SK-N-SH (cell line): Measurements from ENCODE around the gene RPS6KA2. TPM values are rescaled to one million over a fixed set of nuclear protein-coding genes. Genes with fewer than 3 reads are reported as not detected.

Experiments
- CTCF ChIA-PET: fragments of 300-600, 350-600 bp; formaldehyde crosslinking; extraction: SDS; loops from one replicate; lab custom pipeline; 2021; lab: Yijun Ruan, JAX
- POLR2A ChIA-PET: fragments of 350-600 bp; sonication (Branson Sonifier 250); formaldehyde crosslinking; extraction: SDS; loops from one replicate; lab custom pipeline; 2020; ENCODE audit warnings: antibody characterized with exemption, inconsistent platforms; lab: Yijun Ruan, JAX
- DNase-seq: peaks from one replicate; pipeline ENCODE4 v3.0.0; 2012
- H2AFZ ChIP-seq: fragments of 200-600 bp; sonication (generic); 2 replicates; pipeline ENCODE4 v1.8.1; 2016; ENCODE audit warnings: antibody characterized with exemption, mild to moderate bottlenecking, low read depth
- H3F3A ChIP-seq: fragments of 200-600 bp; sonication (generic); replicated peaks from 2 replicates; pipeline ENCODE3; 2016; ENCODE audit warnings: antibody characterized with exemption, mild to moderate bottlenecking; ENCODE audit not compliant: insufficient read depth
- H3K27ac ChIP-seq, 2 experiments: fragments of 200-500 bp in 1 of 2; fragments of 200-600 bp in 1 of 2; sonication (Bioruptor generic) in 1 of 2; sonication (generic), shearing (Covaris generic) in 1 of 2; 2 replicates each; pipeline versions ENCODE4 v1.5.1 to v1.6.1; 2014 to 2016; ENCODE audit warnings: low read depth in 2 of 2, inconsistent platforms in 1 of 2, low read length in 1 of 2, mild to moderate bottlenecking in 1 of 2, mixed read lengths in 1 of 2
- H3K27me3 ChIP-seq: fragments of 200-600 bp; sonication (generic), shearing (Covaris generic); 2 replicates; pipeline ENCODE4 v1.6.1; 2016; ENCODE audit warnings: mixed run types; ENCODE audit not compliant: insufficient read depth
- H3K36me3 ChIP-seq, 2 experiments: fragments of 200-500 bp in 1 of 2; fragments of 200-600 bp in 1 of 2; sonication (Bioruptor generic) in 1 of 2; sonication (generic) in 1 of 2; replicated peaks in 1 of 2; 2 replicates each; pipeline versions ENCODE3 to v1.5.1; 2014 to 2016; ENCODE audit warnings: low read length in 1 of 2, mild to moderate bottlenecking in 1 of 2; ENCODE audit not compliant: insufficient read depth in 2 of 2, control insufficient read depth in 1 of 2
- H3K4me1 ChIP-seq, 2 experiments: fragments of 200-500 bp in 1 of 2; fragments of 200-600 bp in 1 of 2; sonication (Bioruptor generic) in 1 of 2; sonication (generic), shearing (Covaris generic) in 1 of 2; 2 replicates each; pipeline versions ENCODE4 v1.5.1 to v1.6.1; 2014 to 2016; ENCODE audit warnings: low read depth in 1 of 2, low read length in 1 of 2, mixed run types in 1 of 2; ENCODE audit not compliant: insufficient read depth in 2 of 2, control insufficient read depth in 1 of 2
- H3K4me2 ChIP-seq: fragments of 200-600 bp; sonication (generic), shearing (Covaris generic); 2 replicates; pipeline ENCODE4 v1.6.1; 2017; ENCODE audit warnings: mixed run types
- H3K4me3 ChIP-seq, 2 experiments: fragments of 200-500 bp in 1 of 2; fragments of 200-600 bp in 1 of 2; sonication (Bioruptor generic) in 1 of 2; sonication (generic), shearing (Covaris generic) in 1 of 2; 2 replicates each; pipeline versions ENCODE4 v1.5.1 to v1.8.1; 2014 to 2016; ENCODE audit warnings: low read depth in 2 of 2, inconsistent platforms in 1 of 2, low read length in 1 of 2, mild to moderate bottlenecking in 1 of 2, mixed read lengths in 1 of 2, moderate library complexity in 1 of 2
- H3K79me2 ChIP-seq: fragments of 200-600 bp; sonication (generic); 2 replicates; pipeline ENCODE4 v1.8.1; 2017; ENCODE audit warnings: mild to moderate bottlenecking; ENCODE audit not compliant: insufficient read depth
- H3K9ac ChIP-seq: fragments of 200-600 bp; sonication (generic); 2 replicates; pipeline ENCODE4 v1.6.1; 2017; ENCODE audit warnings: mixed run types
- H3K9me2 ChIP-seq: fragments of 200-600 bp; sonication (generic); 2 replicates; pipeline ENCODE4 v1.6.1; 2017; ENCODE audit warnings: mixed run types
- H3K9me3 ChIP-seq: fragments of 200-600 bp; sonication (generic); 2 replicates; pipeline ENCODE4 v1.6.1; 2017; ENCODE audit warnings: mixed run types, mild to moderate bottlenecking, moderate library complexity
- H4K20me1 ChIP-seq: fragments of 200-600 bp; sonication (generic); 2 replicates; pipeline ENCODE4 v1.6.1; 2017; ENCODE audit warnings: mild to moderate bottlenecking, mixed run types; ENCODE audit not compliant: insufficient read depth
- CHD2 ChIP-seq: fragments of 150-350 bp; IDR thresholded peaks from 2 replicates; pipeline ENCODE4 v1.6.1; 2018; ENCODE audit warnings: low read length; ENCODE audit not compliant: partially characterized antibody
- ELF1 ChIP-seq: IDR thresholded peaks from 2 replicates; pipeline ENCODE4 v1.4.0; 2012
- FOXJ3 ChIP-seq: sonication (generic); formaldehyde crosslinking; IDR thresholded peaks from 2 replicates; pipeline ENCODE4 v1.5.1; 2020; ENCODE audit warnings: mild to moderate bottlenecking, missing genetic modification reagents
- FOXM1 ChIP-seq: IDR thresholded peaks from 2 replicates; pipeline ENCODE4 v1.4.0; 2012; ENCODE audit warnings: low read depth, mild to moderate bottlenecking
- GABPA ChIP-seq: IDR thresholded peaks from 2 replicates; pipeline ENCODE4 v1.4.0; 2012; ENCODE audit warnings: low read depth, mild to moderate bottlenecking
- GATA2 ChIP-seq: sonication (generic); formaldehyde crosslinking; IDR thresholded peaks from 2 replicates; pipeline ENCODE4 v1.5.0; 2020; ENCODE audit warnings: mild to moderate bottlenecking, missing genetic modification reagents
- JUND ChIP-seq: IDR thresholded peaks from 2 replicates; pipeline ENCODE4 v1.4.0; 2012
- NRF1 ChIP-seq: IDR thresholded peaks from 2 replicates; pipeline ENCODE4 v1.6.1; 2012; ENCODE audit warnings: low read depth, mild to moderate bottlenecking, low read length
- RAD21 ChIP-seq: IDR thresholded peaks from 2 replicates; pipeline ENCODE4 v1.6.1; 2012; ENCODE audit warnings: mild to moderate bottlenecking, low read length
- RCOR1 ChIP-seq: fragments of 150-350 bp; IDR thresholded peaks from 2 replicates; pipeline ENCODE4 v1.6.1; 2017; ENCODE audit warnings: antibody characterized with exemption, low read length
- RXRA ChIP-seq: IDR thresholded peaks from 2 replicates; pipeline ENCODE4 v1.4.0; 2012; ENCODE audit warnings: low read depth, mild to moderate bottlenecking, borderline replicate concordance
- SIN3A ChIP-seq: IDR thresholded peaks from 2 replicates; pipeline ENCODE4 v1.6.1; 2012; ENCODE audit warnings: low read depth, mild to moderate bottlenecking, low read length, moderate library complexity, borderline replicate concordance
- TCF12 ChIP-seq: IDR thresholded peaks from 2 replicates; pipeline ENCODE4 v1.4.0; 2012
- TEAD4 ChIP-seq: IDR thresholded peaks from 2 replicates; pipeline ENCODE4 v1.4.0; 2012; ENCODE audit warnings: mild to moderate bottlenecking, borderline replicate concordance; ENCODE audit not compliant: insufficient read depth
- WGBS: methylation state at CpG from one replicate; pipeline ENCODE4 v1.1.6; 2017; ENCODE audit warnings: low lambda C conversion rate; 5-methylcytosine and 5-hydroxymethylcytosine counted together
- polyA plus RNA-seq, 3 experiments: library from polyadenylated mRNA; depleted of rRNA; stranded (reverse); fragments of >200 nt; gene quantifications; 2 replicates each; pipeline ENCODE4 v1.2.3, GENCODE V29; 2012
- TF ChIP-seq, protein P1 (sequence below): fragments of 150-350 bp; IDR thresholded peaks from 2 replicates; pipeline ENCODE4 v1.6.1; 2016; ENCODE audit warnings: mild to moderate bottlenecking, low read depth, low read length
- TF ChIP-seq, protein P2 (sequence below): IDR thresholded peaks from 2 replicates; pipeline ENCODE4 v1.4.0; 2012; ENCODE audit warnings: low read depth, borderline replicate concordance
- TF ChIP-seq, protein P3 (sequence below): IDR thresholded peaks from 2 replicates; pipeline ENCODE4 v1.4.0; 2012; ENCODE audit warnings: low read depth
- TF ChIP-seq, protein P4 (sequence below): fragments of 200-600 bp; sonication (generic); IDR thresholded peaks from 2 replicates; pipeline ENCODE4 v1.6.1; 2017; ENCODE audit warnings: antibody characterized with exemption, mild to moderate bottlenecking, moderate library complexity

The RPS6KA2 gene
- polyA plus RNA-seq, 1 of the 3 experiments (the other 2 are of a cell fraction) = 59.5 TPM

DNA sequence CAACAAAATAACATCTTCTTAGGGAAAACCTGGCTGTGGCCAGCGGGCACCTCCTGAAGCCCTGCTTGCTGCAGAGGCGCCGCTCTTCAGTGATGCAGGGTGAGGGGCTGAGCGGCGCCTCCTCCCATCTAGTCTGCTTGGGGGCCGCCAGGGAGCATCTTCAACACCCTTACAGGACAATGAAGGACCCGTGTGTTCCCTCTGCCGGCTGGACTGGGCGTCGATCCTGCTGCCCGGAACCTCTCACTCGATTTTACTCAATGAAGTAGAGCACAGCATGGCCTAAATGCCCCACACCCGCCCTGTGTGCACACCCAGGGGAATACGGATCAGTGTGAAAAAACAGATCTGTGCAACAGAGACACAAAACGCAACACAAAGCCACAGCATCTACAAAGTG is 215.8 kb downstream of the RPS6KA2 start:
- Histone ChIP-seq H3K9me2 (no peaks in the 10 kb centered on the region), H3K27me3 (no peaks in the 10 kb centered on the region), H3K4me1 (no peaks in the 10 kb centered on the region), H3K27ac (no peak overlapping the region), H3K79me2 (no peaks in the 10 kb centered on the region), H4K20me1 (no peaks in the 10 kb centered on the region), H3K4me2 (no peak overlapping the region), H3K9me3 (no peaks in the 10 kb centered on the region), H2AFZ (no peak overlapping the region), H3K4me3 (no peak overlapping the region), H3K9ac (no peak overlapping the region), H3K36me3 (peaks cover 9 to 53% of the 10 kb centered on the region in 2 experiments), H3F3A (no peaks in the 10 kb centered on the region)
- no peak for DNase-seq
- CTCF ChIA-PET = no interaction called here
- TF ChIP-seq SIN3A (no peak), GABPA (no peak), RAD21 (no peak), NRF1 (no peak), TCF12 (no peak), RCOR1 (no peak), FOXJ3 (CRISPR knock-in tag) (no peak), JUND (no peak), CHD2 (no peak), RXRA (no peak), FOXM1 (no peak), TEAD4 (no peak), ELF1 (no peak), GATA2 (CRISPR knock-in tag) (no peak)
- TF ChIP-seq, protein P1, sequence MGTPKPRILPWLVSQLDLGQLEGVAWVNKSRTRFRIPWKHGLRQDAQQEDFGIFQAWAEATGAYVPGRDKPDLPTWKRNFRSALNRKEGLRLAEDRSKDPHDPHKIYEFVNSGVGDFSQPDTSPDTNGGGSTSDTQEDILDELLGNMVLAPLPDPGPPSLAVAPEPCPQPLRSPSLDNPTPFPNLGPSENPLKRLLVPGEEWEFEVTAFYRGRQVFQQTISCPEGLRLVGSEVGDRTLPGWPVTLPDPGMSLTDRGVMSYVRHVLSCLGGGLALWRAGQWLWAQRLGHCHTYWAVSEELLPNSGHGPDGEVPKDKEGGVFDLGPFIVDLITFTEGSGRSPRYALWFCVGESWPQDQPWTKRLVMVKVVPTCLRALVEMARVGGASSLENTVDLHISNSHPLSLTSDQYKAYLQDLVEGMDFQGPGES = no peak
- TF ChIP-seq, protein P2, sequence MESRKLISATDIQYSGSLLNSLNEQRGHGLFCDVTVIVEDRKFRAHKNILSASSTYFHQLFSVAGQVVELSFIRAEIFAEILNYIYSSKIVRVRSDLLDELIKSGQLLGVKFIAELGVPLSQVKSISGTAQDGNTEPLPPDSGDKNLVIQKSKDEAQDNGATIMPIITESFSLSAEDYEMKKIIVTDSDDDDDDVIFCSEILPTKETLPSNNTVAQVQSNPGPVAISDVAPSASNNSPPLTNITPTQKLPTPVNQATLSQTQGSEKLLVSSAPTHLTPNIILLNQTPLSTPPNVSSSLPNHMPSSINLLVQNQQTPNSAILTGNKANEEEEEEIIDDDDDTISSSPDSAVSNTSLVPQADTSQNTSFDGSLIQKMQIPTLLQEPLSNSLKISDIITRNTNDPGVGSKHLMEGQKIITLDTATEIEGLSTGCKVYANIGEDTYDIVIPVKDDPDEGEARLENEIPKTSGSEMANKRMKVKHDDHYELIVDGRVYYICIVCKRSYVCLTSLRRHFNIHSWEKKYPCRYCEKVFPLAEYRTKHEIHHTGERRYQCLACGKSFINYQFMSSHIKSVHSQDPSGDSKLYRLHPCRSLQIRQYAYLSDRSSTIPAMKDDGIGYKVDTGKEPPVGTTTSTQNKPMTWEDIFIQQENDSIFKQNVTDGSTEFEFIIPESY = no peak
- TF ChIP-seq, protein P3, sequence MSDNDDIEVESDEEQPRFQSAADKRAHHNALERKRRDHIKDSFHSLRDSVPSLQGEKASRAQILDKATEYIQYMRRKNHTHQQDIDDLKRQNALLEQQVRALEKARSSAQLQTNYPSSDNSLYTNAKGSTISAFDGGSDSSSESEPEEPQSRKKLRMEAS = no peak
- TF ChIP-seq, protein P4, sequence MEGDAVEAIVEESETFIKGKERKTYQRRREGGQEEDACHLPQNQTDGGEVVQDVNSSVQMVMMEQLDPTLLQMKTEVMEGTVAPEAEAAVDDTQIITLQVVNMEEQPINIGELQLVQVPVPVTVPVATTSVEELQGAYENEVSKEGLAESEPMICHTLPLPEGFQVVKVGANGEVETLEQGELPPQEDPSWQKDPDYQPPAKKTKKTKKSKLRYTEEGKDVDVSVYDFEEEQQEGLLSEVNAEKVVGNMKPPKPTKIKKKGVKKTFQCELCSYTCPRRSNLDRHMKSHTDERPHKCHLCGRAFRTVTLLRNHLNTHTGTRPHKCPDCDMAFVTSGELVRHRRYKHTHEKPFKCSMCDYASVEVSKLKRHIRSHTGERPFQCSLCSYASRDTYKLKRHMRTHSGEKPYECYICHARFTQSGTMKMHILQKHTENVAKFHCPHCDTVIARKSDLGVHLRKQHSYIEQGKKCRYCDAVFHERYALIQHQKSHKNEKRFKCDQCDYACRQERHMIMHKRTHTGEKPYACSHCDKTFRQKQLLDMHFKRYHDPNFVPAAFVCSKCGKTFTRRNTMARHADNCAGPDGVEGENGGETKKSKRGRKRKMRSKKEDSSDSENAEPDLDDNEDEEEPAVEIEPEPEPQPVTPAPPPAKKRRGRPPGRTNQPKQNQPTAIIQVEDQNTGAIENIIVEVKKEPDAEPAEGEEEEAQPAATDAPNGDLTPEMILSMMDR = no peak
- POLR2A ChIA-PET = no interaction called here
- 92% methylated on average over 15 of the region's 15 CpGs for WGBS
